Spleen (tissue), 7 donors: ENCODE measurements around the gene COL23A1.

Experiments used
- POLR2A ChIP-seq, 3 donors: fragments of 450-650 bp; IDR thresholded peaks; one replicate each; pipeline ENCODE4 v1.5.1; 2017; ENCODE audit warnings: antibody characterized with exemption in 3 of 3, mild to moderate bottlenecking in 1 of 3
- TF ChIP-seq, protein P1 (sequence below), 11 experiments: fragments of 200-600 bp in 7 of 11; fragments of 450-650 bp in 4 of 11; sonication (generic) in 4 of 11; IDR thresholded peaks in 8 of 11; conservative IDR thresholded peaks in 3 of 11; 1 replicate in 7 of 11; 2 replicates in 4 of 11; pipeline versions ENCODE4 v1.4.0 to v1.8.0; 2016 to 2021; ENCODE audit warnings: antibody characterized with exemption in 11 of 11, inconsistent platforms in 4 of 11, mild to moderate bottlenecking in 1 of 11
- donor health status: DM: no; HTN: no; CAD: no; lungs with moderate emphysema.
- donor health status: DM: no; HTN: no; CAD: no.
- donor health status: DM: no; HTN: no; CAD: no.

DNA sequence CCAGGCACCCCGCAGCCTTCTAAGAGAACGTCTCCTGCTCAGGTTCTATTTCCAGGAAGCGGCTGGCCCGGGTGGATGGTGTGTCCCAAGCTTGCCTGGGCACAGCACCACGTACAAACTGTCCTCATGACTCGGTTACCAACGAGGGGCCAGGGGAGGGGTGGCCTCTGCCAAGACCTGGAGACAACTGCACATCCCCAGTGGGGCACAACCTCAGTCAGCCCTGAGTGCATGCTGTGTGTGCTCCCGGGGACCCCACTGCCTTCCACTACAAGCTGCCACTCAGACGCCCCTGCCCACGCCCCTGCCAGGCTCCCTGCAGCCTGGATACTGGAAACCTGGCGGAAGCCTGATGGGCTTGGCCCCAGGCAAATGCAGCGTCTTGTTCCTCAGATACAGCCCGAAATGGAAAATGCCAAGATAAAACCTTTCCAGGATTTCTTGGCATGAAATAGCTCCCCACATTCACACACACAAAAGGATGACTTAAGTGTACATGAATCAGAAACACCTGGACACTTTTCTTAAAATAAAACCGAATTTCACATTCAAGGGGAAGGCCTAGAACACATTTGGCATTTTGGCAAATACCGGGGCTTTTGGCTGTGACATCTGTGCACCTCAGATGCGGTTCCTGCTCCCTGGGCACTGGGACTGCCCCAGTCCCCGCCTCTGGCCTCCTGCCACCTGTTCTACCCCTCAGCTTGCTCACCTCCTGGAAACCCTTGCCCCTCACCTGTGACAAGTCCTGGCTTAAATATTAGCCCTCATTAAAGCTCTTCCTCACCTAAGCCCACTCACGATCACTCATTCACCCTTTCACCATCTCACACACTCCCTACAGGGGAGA is 62.5 kb downstream of the COL23A1 start:
- TF ChIP-seq, protein P1, sequence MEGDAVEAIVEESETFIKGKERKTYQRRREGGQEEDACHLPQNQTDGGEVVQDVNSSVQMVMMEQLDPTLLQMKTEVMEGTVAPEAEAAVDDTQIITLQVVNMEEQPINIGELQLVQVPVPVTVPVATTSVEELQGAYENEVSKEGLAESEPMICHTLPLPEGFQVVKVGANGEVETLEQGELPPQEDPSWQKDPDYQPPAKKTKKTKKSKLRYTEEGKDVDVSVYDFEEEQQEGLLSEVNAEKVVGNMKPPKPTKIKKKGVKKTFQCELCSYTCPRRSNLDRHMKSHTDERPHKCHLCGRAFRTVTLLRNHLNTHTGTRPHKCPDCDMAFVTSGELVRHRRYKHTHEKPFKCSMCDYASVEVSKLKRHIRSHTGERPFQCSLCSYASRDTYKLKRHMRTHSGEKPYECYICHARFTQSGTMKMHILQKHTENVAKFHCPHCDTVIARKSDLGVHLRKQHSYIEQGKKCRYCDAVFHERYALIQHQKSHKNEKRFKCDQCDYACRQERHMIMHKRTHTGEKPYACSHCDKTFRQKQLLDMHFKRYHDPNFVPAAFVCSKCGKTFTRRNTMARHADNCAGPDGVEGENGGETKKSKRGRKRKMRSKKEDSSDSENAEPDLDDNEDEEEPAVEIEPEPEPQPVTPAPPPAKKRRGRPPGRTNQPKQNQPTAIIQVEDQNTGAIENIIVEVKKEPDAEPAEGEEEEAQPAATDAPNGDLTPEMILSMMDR (IDR thresholded peaks at IDR 0.05 in 8 of 11, conservative IDR thresholded peaks at IDR 0.05 in 3 of 11): no peak
- no peak for TF ChIP-seq POLR2A (IDR thresholded peaks at IDR 0.05)
